Measurements from ENCODE around the gene LRG1. TPM values are rescaled to one million over a fixed set of nuclear protein-coding genes. Genes with fewer than 3 reads are reported as not detected.

The LRG1 gene
- total and polyA plus RNA-seq, 2 donors: 0.52 to 2.1 TPM

DNA sequence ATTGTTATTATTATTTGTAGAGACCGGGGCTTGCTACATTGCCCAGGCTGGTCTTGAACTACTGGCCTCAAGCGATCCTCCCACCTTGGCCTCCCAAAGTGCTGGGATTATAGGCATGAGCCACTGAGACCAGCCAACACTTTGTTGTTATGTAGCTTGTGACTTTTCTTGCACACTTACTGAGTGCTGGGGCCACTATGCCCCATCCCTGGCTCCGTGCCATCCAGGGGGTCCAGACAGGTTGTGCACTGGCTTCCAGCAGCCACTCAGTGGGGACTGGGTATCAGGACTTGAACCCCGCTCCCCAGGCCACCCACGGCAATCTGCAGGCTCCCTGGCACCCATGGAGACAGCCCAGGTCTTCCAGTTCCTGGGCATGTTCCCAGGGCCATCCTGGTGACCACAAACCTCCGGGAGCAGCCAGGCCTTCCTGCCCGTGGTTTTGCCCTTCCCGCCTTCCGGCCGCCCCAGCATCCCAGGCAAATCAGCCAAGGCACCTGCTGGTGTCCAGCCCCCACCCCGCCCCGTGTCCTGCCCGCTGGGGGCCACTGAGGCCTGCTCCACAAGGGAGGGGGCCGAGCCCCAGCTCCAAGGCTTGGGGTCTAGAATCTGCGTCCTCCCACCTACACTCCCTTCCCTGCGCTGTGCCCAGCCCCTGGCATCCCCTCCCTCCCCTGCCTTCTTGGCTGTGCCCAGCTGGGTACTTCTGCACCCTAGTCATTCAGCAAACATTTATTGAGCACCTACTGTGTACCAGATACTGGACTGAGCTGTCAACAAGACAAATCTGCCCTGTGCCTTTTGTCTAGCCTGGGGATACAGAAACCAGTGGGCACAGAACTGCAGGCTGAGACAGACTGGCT is 43.4 kb upstream of the LRG1 start:
- H3K27ac ChIP-seq (ENCODE audit: low read depth in 1 of 2, low read length in 1 of 2): no peak overlapping the region
- DNase-seq (ENCODE audit: low read depth in 6 of 9, low spot score in 9 of 9): no peak
- peaks cover 1 to 7% of the 10 kb centered on the region in 2 donors for H3K9me3 ChIP-seq (ENCODE audit: control insufficient read depth in 2 of 2, insufficient read depth in 1 of 2, low read length in 1 of 2)
- H3K4me1 ChIP-seq (ENCODE audit: control insufficient read depth in 2 of 2, insufficient read depth in 2 of 2, low read length in 2 of 2): peaks cover 5 to 14% of the 10 kb centered on the region in 2 donors
- WGBS: 37% methylated on average over 16 of the region's 16 CpGs
- H3K27me3 ChIP-seq (ENCODE audit: control insufficient read depth in 2 of 2, insufficient read depth in 1 of 2, low read length in 1 of 2): peaks cover 66 to 93% of the 10 kb centered on the region in 2 donors
- H3K4me3 ChIP-seq (ENCODE audit: low read length in 2 of 2): no peak overlapping the region
- no peaks in the 10 kb centered on the region for H3K36me3 ChIP-seq (ENCODE audit: control insufficient read depth in 2 of 2, insufficient read depth in 2 of 2, low read length in 1 of 2)

DNA sequence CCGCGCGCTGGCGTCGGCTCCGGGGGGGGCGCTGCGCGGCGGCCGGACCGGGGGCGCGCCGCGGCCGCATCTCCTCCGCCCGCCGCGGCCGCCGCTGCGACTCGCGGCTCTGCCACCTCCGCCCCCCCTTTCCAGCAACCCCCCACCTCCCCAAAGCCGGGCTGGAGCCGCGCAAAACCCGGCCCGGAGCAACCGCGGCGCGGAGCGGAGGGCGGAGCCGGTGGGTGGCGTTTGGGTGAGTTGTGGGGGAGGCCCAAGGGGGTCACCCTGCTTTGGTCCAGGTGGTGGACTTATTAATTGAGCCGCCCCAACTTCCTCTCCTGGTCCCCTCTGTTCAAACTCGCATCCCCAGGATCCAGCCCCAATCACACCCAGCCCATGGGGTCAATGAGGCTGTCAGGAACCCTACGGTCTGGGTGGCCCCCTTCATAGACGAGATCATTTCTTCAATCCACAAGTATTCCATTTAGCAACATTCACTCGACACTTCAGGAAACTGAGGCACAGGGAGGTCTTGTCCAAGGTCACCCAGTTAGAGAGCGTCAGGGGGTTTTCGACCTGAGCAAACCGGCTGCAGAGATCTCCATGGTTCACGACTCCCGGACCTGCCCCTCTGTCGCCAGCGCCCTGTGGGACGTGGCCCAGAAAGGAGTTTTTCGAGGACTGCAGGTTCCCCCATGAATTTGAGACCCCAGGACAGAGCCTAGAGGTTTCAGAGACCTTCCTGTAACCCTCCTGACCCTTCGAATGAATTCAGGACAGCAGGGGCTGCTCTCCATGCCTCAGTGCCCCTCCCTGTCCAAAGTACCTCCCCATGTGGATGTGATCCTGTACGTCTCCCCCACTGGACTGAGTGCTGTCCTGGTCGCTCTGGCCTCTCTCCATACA is 42.1 kb upstream of the LRG1 start:
- peaks cover 5 to 14% of the 10 kb centered on the region in 2 donors for H3K4me1 ChIP-seq (ENCODE audit: control insufficient read depth in 2 of 2, insufficient read depth in 2 of 2, low read length in 2 of 2)
- H3K36me3 ChIP-seq (ENCODE audit: control insufficient read depth in 2 of 2, insufficient read depth in 2 of 2, low read length in 1 of 2): no peaks in the 10 kb centered on the region
- 14% methylated on average over 57 of the region's 57 CpGs for WGBS
- peak overlapping the region in 1 of 2 donors; percentile 46 for H3K4me3 ChIP-seq (ENCODE audit: low read length in 2 of 2)
- no peak overlapping the region for H3K27ac ChIP-seq (ENCODE audit: low read depth in 1 of 2, low read length in 1 of 2)
- H3K9me3 ChIP-seq (ENCODE audit: control insufficient read depth in 2 of 2, insufficient read depth in 1 of 2, low read length in 1 of 2): peaks cover 1 to 7% of the 10 kb centered on the region in 2 donors
- peaks cover 71 to 96% of the 10 kb centered on the region in 2 donors for H3K27me3 ChIP-seq (ENCODE audit: control insufficient read depth in 2 of 2, insufficient read depth in 1 of 2, low read length in 1 of 2)
- DNase-seq (ENCODE audit: low read depth in 6 of 9, low spot score in 9 of 9): peak in 1 of 9 donors; percentile 46

GRCh38 chr19:4580961-4581665 is 41.3 kb upstream of the LRG1 start:
- no peak for DNase-seq (ENCODE audit: low read depth in 6 of 9, low spot score in 9 of 9)
- H3K4me3 ChIP-seq (ENCODE audit: low read length in 2 of 2): peak overlapping the region in 1 of 2 donors; percentile 46
- no peak overlapping the region for H3K27ac ChIP-seq (ENCODE audit: low read depth in 1 of 2, low read length in 1 of 2)
- H3K4me1 ChIP-seq (ENCODE audit: control insufficient read depth in 2 of 2, insufficient read depth in 2 of 2, low read length in 2 of 2): peaks cover 5 to 14% of the 10 kb centered on the region in 2 donors
- H3K9me3 ChIP-seq (ENCODE audit: control insufficient read depth in 2 of 2, insufficient read depth in 1 of 2, low read length in 1 of 2): peaks cover 1 to 9% of the 10 kb centered on the region in 2 donors
- 1% methylated on average over 62 of the region's 62 CpGs for WGBS
- no peaks in the 10 kb centered on the region for H3K36me3 ChIP-seq (ENCODE audit: control insufficient read depth in 2 of 2, insufficient read depth in 2 of 2, low read length in 1 of 2)
- peaks cover 71 to 94% of the 10 kb centered on the region in 2 donors for H3K27me3 ChIP-seq (ENCODE audit: control insufficient read depth in 2 of 2, insufficient read depth in 1 of 2, low read length in 1 of 2)

- Histone ChIP-seq H3K27me3 (ENCODE audit: control insufficient read depth in 2 of 2, insufficient read depth in 1 of 2, low read length in 1 of 2) (peaks cover 66 to 94% of the 10 kb centered on the region in 2 donors), H3K27ac (ENCODE audit: low read depth in 1 of 2, low read length in 1 of 2) (no peak overlapping the region), H3K9me3 (ENCODE audit: control insufficient read depth in 2 of 2, insufficient read depth in 1 of 2, low read length in 1 of 2) (peaks cover 1 to 10% of the 10 kb centered on the region in 2 donors), H3K4me3 (ENCODE audit: low read length in 2 of 2) (no peak overlapping the region), H3K4me1 (ENCODE audit: control insufficient read depth in 2 of 2, insufficient read depth in 2 of 2, low read length in 2 of 2) (peaks cover 5 to 14% of the 10 kb centered on the region in 2 donors), H3K36me3 (ENCODE audit: control insufficient read depth in 2 of 2, insufficient read depth in 2 of 2, low read length in 1 of 2) (no peaks in the 10 kb centered on the region)
- no peak for DNase-seq (ENCODE audit: low read depth in 6 of 9, low spot score in 9 of 9)
- 9% methylated on average over 50 of the region's 50 CpGs for WGBS
Measured at GRCh38 chr19:4580021-4580901, 40.4 kb upstream of the LRG1 start.

- peaks cover 1 to 9% of the 10 kb centered on the region in 2 donors for H3K4me1 ChIP-seq (ENCODE audit: control insufficient read depth in 2 of 2, insufficient read depth in 2 of 2, low read length in 2 of 2)
- peaks cover 61 to 94% of the 10 kb centered on the region in 2 donors for H3K27me3 ChIP-seq (ENCODE audit: control insufficient read depth in 2 of 2, insufficient read depth in 1 of 2, low read length in 1 of 2)
- no peak overlapping the region for H3K4me3 ChIP-seq (ENCODE audit: low read length in 2 of 2)
- H3K9me3 ChIP-seq (ENCODE audit: control insufficient read depth in 2 of 2, insufficient read depth in 1 of 2, low read length in 1 of 2): peaks cover 1 to 10% of the 10 kb centered on the region in 2 donors
- DNase-seq (ENCODE audit: low read depth in 6 of 9, low spot score in 9 of 9): no peak
- H3K36me3 ChIP-seq (ENCODE audit: control insufficient read depth in 2 of 2, insufficient read depth in 2 of 2, low read length in 1 of 2): no peaks in the 10 kb centered on the region
- 86% methylated on average over 8 of the region's 8 CpGs for WGBS
- no peak overlapping the region for H3K27ac ChIP-seq (ENCODE audit: low read depth in 1 of 2, low read length in 1 of 2)
Measured at GRCh38 chr19:4579389-4579788, 39.6 kb upstream of the LRG1 start.

DNA sequence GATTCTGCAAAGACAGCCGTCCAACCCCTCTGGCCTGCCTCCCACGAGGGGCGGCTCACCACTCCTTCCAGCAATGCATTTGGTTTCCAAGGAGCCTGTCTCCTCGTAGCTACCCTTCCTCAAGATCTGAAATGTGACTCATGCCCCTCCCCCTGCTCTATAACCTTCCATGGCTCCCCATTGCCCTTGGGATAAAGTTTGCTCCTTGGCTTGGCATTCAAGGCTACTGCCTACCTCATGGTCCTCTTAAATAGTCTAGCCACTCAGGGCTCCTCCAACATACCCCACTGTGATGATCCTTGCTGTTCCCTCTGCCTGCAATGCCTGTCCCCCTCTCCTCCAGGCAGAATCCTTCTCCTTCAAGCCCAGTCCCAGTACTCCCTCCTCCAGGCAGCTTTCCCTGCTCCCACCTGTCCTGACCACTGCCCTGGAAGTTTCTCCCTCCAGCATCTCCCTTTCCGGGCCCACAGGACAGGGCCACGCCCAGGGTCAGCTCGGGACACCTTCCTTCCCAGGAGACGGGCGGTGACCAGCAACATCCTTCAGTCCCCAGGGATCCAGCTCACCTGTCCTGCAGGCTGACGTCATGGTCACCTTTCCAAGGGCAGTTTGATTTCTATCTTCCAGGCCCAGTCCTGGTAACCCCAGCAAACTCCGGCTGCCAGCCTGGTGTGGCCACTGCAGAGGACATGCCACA is 38.9 kb upstream of the LRG1 start:
- 88% methylated on average over 11 of the region's 11 CpGs for WGBS
- Histone ChIP-seq H3K27ac (ENCODE audit: low read depth in 1 of 2, low read length in 1 of 2) (no peak overlapping the region), H3K36me3 (ENCODE audit: control insufficient read depth in 2 of 2, insufficient read depth in 2 of 2, low read length in 1 of 2) (no peaks in the 10 kb centered on the region), H3K9me3 (ENCODE audit: control insufficient read depth in 2 of 2, insufficient read depth in 1 of 2, low read length in 1 of 2) (peaks cover 1 to 10% of the 10 kb centered on the region in 2 donors), H3K27me3 (ENCODE audit: control insufficient read depth in 2 of 2, insufficient read depth in 1 of 2, low read length in 1 of 2) (peaks cover 56 to 94% of the 10 kb centered on the region in 2 donors), H3K4me1 (ENCODE audit: control insufficient read depth in 2 of 2, insufficient read depth in 2 of 2, low read length in 2 of 2) (peaks cover 0 to 4% of the 10 kb centered on the region in 2 donors), H3K4me3 (ENCODE audit: low read length in 2 of 2) (no peak overlapping the region)
- no peak for DNase-seq (ENCODE audit: low read depth in 6 of 9, low spot score in 9 of 9)

DNA sequence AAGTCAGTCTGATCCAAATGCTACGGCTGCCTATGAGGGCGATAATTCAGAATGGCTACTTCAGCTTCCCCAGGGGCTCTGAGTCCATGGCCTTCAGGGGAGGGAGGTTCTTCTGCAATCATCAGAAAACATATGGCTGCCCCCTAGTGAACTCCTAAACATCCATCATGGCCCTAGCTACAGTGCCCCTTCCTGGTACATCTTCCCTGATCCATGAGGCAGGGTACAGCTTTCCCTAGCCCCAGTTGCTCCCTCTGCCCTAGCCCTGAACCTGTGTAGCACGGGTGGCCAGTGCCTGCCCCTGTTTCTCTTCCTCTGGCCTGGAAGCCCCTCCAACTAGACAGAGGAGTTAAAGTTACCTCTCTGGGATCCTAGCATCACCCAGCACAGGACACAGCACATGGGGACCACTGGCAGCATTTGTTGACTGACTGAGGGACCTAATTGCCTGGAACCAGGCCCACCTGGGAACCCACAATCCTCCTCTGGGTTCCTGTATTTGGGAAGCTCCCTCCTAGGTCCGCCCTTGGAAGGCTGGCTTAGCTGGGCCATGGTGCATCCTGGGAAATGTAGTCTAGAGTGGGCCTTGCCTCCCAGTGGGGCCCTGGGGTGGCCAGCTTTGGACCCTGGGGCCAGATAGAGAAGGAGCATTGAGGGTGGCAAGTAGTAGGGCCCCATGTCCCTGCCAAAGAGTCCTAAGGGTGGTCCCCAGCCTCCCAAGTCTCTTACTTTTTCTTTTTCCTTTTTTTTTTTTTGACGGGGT is 37.4 kb upstream of the LRG1 start:
- DNase-seq (ENCODE audit: low read depth in 6 of 9, low spot score in 9 of 9): no peak
- Histone ChIP-seq H3K36me3 (ENCODE audit: control insufficient read depth in 2 of 2, insufficient read depth in 2 of 2, low read length in 1 of 2) (no peaks in the 10 kb centered on the region), H3K27ac (ENCODE audit: low read depth in 1 of 2, low read length in 1 of 2) (no peak overlapping the region), H3K4me3 (ENCODE audit: low read length in 2 of 2) (no peak overlapping the region), H3K27me3 (ENCODE audit: control insufficient read depth in 2 of 2, insufficient read depth in 1 of 2, low read length in 1 of 2) (peaks cover 48 to 82% of the 10 kb centered on the region in 2 donors), H3K9me3 (ENCODE audit: control insufficient read depth in 2 of 2, insufficient read depth in 1 of 2, low read length in 1 of 2) (peaks cover 1 to 10% of the 10 kb centered on the region in 2 donors), H3K4me1 (ENCODE audit: control insufficient read depth in 2 of 2, insufficient read depth in 2 of 2, low read length in 2 of 2) (peaks cover 0 to 4% of the 10 kb centered on the region in 2 donors)
- 91% methylated on average over 5 of the region's 5 CpGs for WGBS
